Peyer's patch (tissue), 4 donors: ENCODE results near the gene SOCS1.

Experiments used
- CTCF ChIP-seq, 6 experiments: fragments of 450-650 bp in 4 of 6; fragments of 200-600 bp in 2 of 6; sonication (generic) in 1 of 6; IDR thresholded peaks; one replicate each; pipeline ENCODE4 v1.5.1; 2017 to 2019; ENCODE audit warnings: antibody characterized with exemption in 6 of 6, mild to moderate bottlenecking in 3 of 6, moderate library complexity in 1 of 6
- POLR2A ChIP-seq, 2 donors: fragments of 450-650 bp; IDR thresholded peaks; one replicate each; pipeline ENCODE4 v1.5.1; 2017; ENCODE audit warnings: antibody characterized with exemption in 2 of 2, mild to moderate bottlenecking in 2 of 2, moderate library complexity in 2 of 2

GRCh38 chr16:11300560-11300892, 44.5 kb upstream of the SOCS1 start:
- TF ChIP-seq CTCF (IDR thresholded peaks at IDR 0.05) (no peak), POLR2A (IDR thresholded peaks at IDR 0.05) (no peak)
